Neuronal stem cell (in vitro differentiated cells): ENCODE data around the gene PTPN18.

Experiments
- DNase-seq: peaks from one replicate; pipeline ENCODE4 v3.0.0-alpha.2; 2013; ENCODE audit warnings: low spot score
- H2AFZ ChIP-seq: one replicate; pipeline ENCODE4 v1.6.1; 2013; ENCODE audit warnings: mild to moderate bottlenecking, low read length, inconsistent platforms
- H2AK5ac ChIP-seq: 2 replicates; pipeline ENCODE4 v1.6.1; 2013; ENCODE audit warnings: low read depth, mild to moderate bottlenecking, inconsistent platforms, low read length, moderate library complexity, mixed read lengths
- H2BK120ac ChIP-seq: 2 replicates; pipeline ENCODE4 v1.6.1; 2013; ENCODE audit warnings: low read depth, mild to moderate bottlenecking, inconsistent platforms, low read length, moderate library complexity, mixed read lengths
- H2BK12ac ChIP-seq: one replicate; pipeline ENCODE4 v1.6.1; 2013; ENCODE audit warnings: low read length, inconsistent platforms
- H2BK15ac ChIP-seq: 2 replicates; pipeline ENCODE4 v1.6.1; 2013; ENCODE audit warnings: mild to moderate bottlenecking, low read length, inconsistent platforms, mixed read lengths
- H2BK5ac ChIP-seq: one replicate; pipeline ENCODE4 v1.6.1; 2013; ENCODE audit warnings: inconsistent platforms, mild to moderate bottlenecking, low read length, moderate library complexity
- H3K14ac ChIP-seq: one replicate; pipeline ENCODE4 v1.6.1; 2013; ENCODE audit warnings: low read length, inconsistent platforms
- H3K18ac ChIP-seq: 2 replicates; pipeline ENCODE4 v1.6.1; 2013; ENCODE audit warnings: low read length, inconsistent platforms
- H3K23ac ChIP-seq: 2 replicates; pipeline ENCODE4 v1.6.1; 2013; ENCODE audit warnings: low read depth, mild to moderate bottlenecking, mixed read lengths, low read length, inconsistent platforms; ENCODE audit not compliant: poor library complexity
- H3K27ac ChIP-seq: replicated peaks from 3 replicates; pipeline ENCODE4 v1.5.1; 2013; ENCODE audit warnings: low read length, inconsistent platforms
- H3K27me3 ChIP-seq, 3 experiments: 2 replicates each; pipeline ENCODE4 v1.6.1; 2013; ENCODE audit warnings: low read length in 3 of 3, mild to moderate bottlenecking in 2 of 3, inconsistent platforms in 1 of 3, low read depth in 1 of 3, mixed read lengths in 1 of 3, moderate library complexity in 1 of 3; ENCODE audit not compliant: control insufficient read depth in 3 of 3, insufficient read depth in 3 of 3
- H3K36me3 ChIP-seq, 2 donors: replicated peaks in 1 of 2; 2 replicates each; pipeline ENCODE4 v1.6.1; 2013; ENCODE audit warnings: low read length in 2 of 2; ENCODE audit not compliant: control insufficient read depth in 2 of 2, insufficient read depth in 2 of 2
- H3K4ac ChIP-seq: 2 replicates; pipeline ENCODE4 v1.6.1; 2013; ENCODE audit warnings: inconsistent platforms, mild to moderate bottlenecking, low read length, moderate library complexity
- H3K4me1 ChIP-seq, 2 donors: 1 replicate in 1 of 2; 2 replicates in 1 of 2; pipeline ENCODE4 v1.6.1; 2013; ENCODE audit warnings: low read length in 2 of 2, low read depth in 1 of 2; ENCODE audit not compliant: control insufficient read depth in 2 of 2, insufficient read depth in 1 of 2
- H3K4me2 ChIP-seq: one replicate; pipeline ENCODE4 v1.6.1; 2013; ENCODE audit warnings: mild to moderate bottlenecking, low read length, inconsistent platforms; ENCODE audit not compliant: insufficient read depth, poor library complexity, severe bottlenecking
- H3K4me3 ChIP-seq, 2 donors: 2 replicates each; pipeline ENCODE4 v1.5.1; 2013; ENCODE audit warnings: low read length in 2 of 2, mild to moderate bottlenecking in 2 of 2, inconsistent platforms in 1 of 2, moderate library complexity in 1 of 2
- H3K79me1 ChIP-seq: one replicate; pipeline ENCODE4 v1.6.1; 2013; ENCODE audit warnings: low read depth, mild to moderate bottlenecking, inconsistent platforms, low read length, moderate library complexity
- H3K9ac ChIP-seq: one replicate; pipeline ENCODE4 v1.6.1; 2013; ENCODE audit warnings: mild to moderate bottlenecking, low read depth, low read length, inconsistent platforms; ENCODE audit not compliant: poor library complexity
- H3K9me3 ChIP-seq, 2 donors: replicated peaks in 1 of 2; 2 replicates each; pipeline versions ENCODE3 to v1.6.1; 2013; ENCODE audit warnings: low read length in 2 of 2, mild to moderate bottlenecking in 2 of 2, inconsistent platforms in 1 of 2, low read depth in 1 of 2, mixed read lengths in 1 of 2, moderate library complexity in 1 of 2; ENCODE audit not compliant: control insufficient read depth in 2 of 2, insufficient read depth in 1 of 2
- H4K8ac ChIP-seq: one replicate; pipeline ENCODE4 v1.6.1; 2013; ENCODE audit warnings: low read depth, mild to moderate bottlenecking, inconsistent platforms, low read length, moderate library complexity
- H4K91ac ChIP-seq: one replicate; pipeline ENCODE4 v1.6.1; 2013; ENCODE audit warnings: low read length, low read depth, mild to moderate bottlenecking, inconsistent platforms; ENCODE audit not compliant: poor library complexity
- WGBS, 2 donors: extraction: QIAGEN DNeasy Blood & Tissue Kit; methylation state at CpG; one replicate each; pipeline ENCODE4 v1.1.7; 2013; ENCODE audit warnings: missing lambda C conversion rate in 2 of 2, mixed read lengths in 1 of 2; ENCODE audit not compliant: insufficient read length in 2 of 2, insufficient replicate concordance in 1 of 2; ENCODE audit errors: extremely low coverage in 2 of 2; 5-methylcytosine and 5-hydroxymethylcytosine counted together

The PTPN18 gene

DNA sequence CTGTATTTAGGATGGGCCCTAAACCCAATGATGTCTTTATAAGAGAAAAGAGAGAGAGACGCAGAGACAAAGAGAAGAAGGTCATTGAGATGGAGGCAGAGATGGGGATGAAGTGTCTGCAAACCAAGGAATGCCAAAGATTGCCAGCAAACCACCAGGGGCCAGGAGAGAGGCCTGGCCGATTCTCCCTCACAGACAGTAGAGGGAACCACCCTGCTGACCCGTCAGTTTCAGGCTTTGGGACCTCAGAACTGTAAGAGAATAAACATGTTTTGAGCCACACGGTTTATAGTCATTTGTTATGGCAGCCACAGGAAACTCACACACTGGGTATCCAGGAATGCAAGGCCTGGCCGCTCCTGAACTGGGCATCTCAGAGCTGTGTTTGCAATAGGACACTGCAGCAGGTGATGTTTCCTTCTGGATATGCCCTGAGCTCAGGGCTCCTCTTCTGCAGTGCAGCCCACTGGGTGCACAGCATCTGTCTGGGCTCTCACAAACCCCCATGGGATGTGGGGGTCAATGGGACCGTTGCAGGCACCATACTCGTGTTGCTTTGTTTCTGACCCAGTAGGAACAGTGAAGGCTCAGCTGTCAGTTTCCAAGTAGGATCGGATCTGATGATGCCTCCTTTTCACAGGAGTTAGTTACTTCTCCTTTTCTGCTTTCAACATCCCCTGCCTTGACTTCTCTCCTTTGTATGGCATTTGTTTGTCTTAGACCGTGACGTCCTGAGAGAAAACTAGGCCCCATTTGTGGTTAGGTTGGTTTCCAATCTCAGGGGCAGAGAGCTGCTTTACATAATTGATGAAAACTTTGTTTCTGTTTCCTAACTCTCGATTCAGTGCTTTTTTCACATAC is 20.8 kb downstream of the PTPN18 start:
- Histone ChIP-seq H3K27ac (no peak overlapping the region), H2BK120ac (no peak overlapping the region), H2BK15ac (no peak overlapping the region), H4K8ac (no peak overlapping the region), H3K23ac (no peak overlapping the region), H2BK5ac (no peak overlapping the region), H2AK5ac (no peak overlapping the region), H3K4ac (no peak overlapping the region), H3K9ac (no peak overlapping the region), H4K91ac (no peak overlapping the region), H3K14ac (no peak overlapping the region), H3K4me2 (no peak overlapping the region), H2BK12ac (no peak overlapping the region), H3K4me1 (peaks cover 2 to 3% of the 10 kb centered on the region in 2 donors), H3K9me3 (no peaks in the 10 kb centered on the region), H3K18ac (no peak overlapping the region), H3K79me1 (no peaks in the 10 kb centered on the region), H2AFZ (no peak overlapping the region), H3K27me3 (no peaks in the 10 kb centered on the region), H3K4me3 (no peak overlapping the region), H3K36me3 (no peaks in the 10 kb centered on the region)
- no peak for DNase-seq
- no CpG with 5 or more reads among the region's 11 CpGs for WGBS, 2 donors

DNA sequence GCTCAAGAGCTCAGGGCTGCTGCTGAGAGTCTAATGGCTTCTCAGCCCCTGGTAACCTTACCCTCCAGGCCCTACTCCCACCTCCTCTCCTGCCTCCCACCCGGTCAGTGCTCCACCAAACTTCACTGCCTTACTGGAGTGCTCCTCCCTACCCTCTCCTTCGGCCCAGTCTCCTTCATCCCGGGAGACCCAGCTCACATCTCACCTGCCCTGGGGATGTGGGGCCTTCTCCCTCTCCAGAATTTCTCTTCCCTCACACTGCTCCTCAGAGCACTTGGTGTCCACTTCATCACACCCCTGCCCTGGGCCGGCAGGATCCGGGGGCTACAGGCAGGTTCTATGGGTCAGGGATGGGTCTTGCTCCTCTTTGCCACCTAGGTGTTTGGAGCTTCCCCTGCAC is 21.6 kb downstream of the PTPN18 start:
- Histone ChIP-seq H3K9me3 (no peaks in the 10 kb centered on the region), H3K4me2 (no peak overlapping the region), H3K23ac (no peak overlapping the region), H2BK12ac (no peak overlapping the region), H4K8ac (no peak overlapping the region), H3K14ac (no peak overlapping the region), H3K79me1 (no peaks in the 10 kb centered on the region), H3K36me3 (no peaks in the 10 kb centered on the region), H3K4ac (no peak overlapping the region), H2AK5ac (no peak overlapping the region), H2BK5ac (no peak overlapping the region), H2BK15ac (no peak overlapping the region), H3K18ac (no peak overlapping the region), H2BK120ac (no peak overlapping the region), H2AFZ (no peak overlapping the region), H3K27ac (no peak overlapping the region), H3K4me1 (peaks cover 2 to 3% of the 10 kb centered on the region in 2 donors), H3K4me3 (no peak overlapping the region), H4K91ac (no peak overlapping the region), H3K9ac (no peak overlapping the region), H3K27me3 (no peaks in the 10 kb centered on the region)
- no CpG with 5 or more reads among the region's 5 CpGs for WGBS, 2 donors
- no peak for DNase-seq

DNA sequence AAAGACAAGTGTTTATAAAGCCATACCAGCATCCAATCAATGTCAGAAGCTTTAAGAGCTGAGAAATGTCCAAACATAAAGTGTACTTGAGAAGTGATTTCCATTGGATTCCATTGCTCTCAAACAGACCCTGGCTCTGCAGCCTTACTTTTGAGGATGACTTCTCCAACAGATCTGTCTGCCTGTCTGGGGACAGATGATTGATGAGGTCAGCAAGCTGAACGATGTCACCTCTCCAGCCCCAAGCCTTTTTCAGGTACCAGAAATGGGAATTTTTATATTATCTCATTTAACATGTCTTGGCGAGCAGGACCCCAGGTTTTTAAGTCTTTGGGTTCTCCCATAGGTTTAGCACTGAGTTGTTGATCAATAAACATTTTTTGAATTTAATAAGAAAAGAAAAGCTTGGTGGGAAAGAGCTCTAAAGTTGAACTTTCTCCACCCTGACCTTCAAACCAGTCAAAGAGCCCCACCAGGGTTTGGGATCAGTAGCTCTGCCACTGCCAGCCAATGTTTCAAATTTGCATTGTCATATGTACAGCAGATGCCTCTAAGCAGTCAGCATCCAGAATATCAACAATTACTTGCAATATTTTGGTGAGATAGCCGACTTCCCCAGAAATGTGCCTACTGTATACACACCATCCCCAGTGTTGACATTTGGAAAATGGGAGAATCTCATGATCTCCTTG is 22.5 kb downstream of the PTPN18 start:
- H3K14ac ChIP-seq: no peak overlapping the region
- no peak for DNase-seq
- H3K4ac ChIP-seq: no peak overlapping the region
- no peak overlapping the region for H2AFZ ChIP-seq
- no peaks in the 10 kb centered on the region for H3K9me3 ChIP-seq
- no CpG with 5 or more reads among the region's 3 CpGs for WGBS, 2 donors
- no peak overlapping the region for H2BK120ac ChIP-seq
- no peak overlapping the region for H2BK5ac ChIP-seq
- no peak overlapping the region for H3K27ac ChIP-seq
- H2BK15ac ChIP-seq: no peak overlapping the region
- no peaks in the 10 kb centered on the region for H3K27me3 ChIP-seq
- no peak overlapping the region for H4K91ac ChIP-seq
- no peaks in the 10 kb centered on the region for H3K36me3 ChIP-seq
- no peak overlapping the region for H2BK12ac ChIP-seq
- no peak overlapping the region for H4K8ac ChIP-seq
- no peak overlapping the region for H3K18ac ChIP-seq
- H3K9ac ChIP-seq: no peak overlapping the region
- no peaks in the 10 kb centered on the region for H3K4me1 ChIP-seq
- H3K4me2 ChIP-seq: no peak overlapping the region
- H3K4me3 ChIP-seq: no peak overlapping the region
- H3K23ac ChIP-seq: no peak overlapping the region
- no peak overlapping the region for H2AK5ac ChIP-seq
- no peaks in the 10 kb centered on the region for H3K79me1 ChIP-seq

DNA sequence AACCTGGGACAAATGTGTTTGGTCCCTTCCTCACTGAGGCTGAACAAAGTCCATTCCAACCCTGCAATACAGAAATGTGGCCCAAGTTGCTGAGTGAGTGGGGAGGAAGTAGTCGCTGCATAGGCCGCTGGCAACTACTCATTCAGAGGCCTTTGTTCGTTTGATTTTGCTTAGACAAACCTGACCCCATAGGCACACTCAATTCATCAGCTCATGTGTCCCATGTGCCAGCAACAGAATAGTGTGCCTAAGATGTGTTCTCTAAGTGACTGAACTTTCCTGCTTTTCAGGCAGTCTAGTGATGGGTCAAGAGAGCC is 23.0 kb downstream of the PTPN18 start:
- H2BK5ac ChIP-seq: no peak overlapping the region
- no peaks in the 10 kb centered on the region for H3K9me3 ChIP-seq
- no peaks in the 10 kb centered on the region for H3K36me3 ChIP-seq
- H3K4ac ChIP-seq: no peak overlapping the region
- no CpG with 5 or more reads among the region's 3 CpGs for WGBS, 2 donors
- no peak overlapping the region for H3K9ac ChIP-seq
- H2AK5ac ChIP-seq: no peak overlapping the region
- no peak overlapping the region for H4K91ac ChIP-seq
- no peak for DNase-seq
- no peaks in the 10 kb centered on the region for H3K27me3 ChIP-seq
- H2BK12ac ChIP-seq: no peak overlapping the region
- no peak overlapping the region for H3K27ac ChIP-seq
- no peak overlapping the region for H3K18ac ChIP-seq
- H2BK120ac ChIP-seq: no peak overlapping the region
- no peak overlapping the region for H3K4me3 ChIP-seq
- H3K4me2 ChIP-seq: no peak overlapping the region
- no peak overlapping the region for H3K14ac ChIP-seq
- no peak overlapping the region for H3K23ac ChIP-seq
- no peak overlapping the region for H2BK15ac ChIP-seq
- no peak overlapping the region for H4K8ac ChIP-seq
- no peaks in the 10 kb centered on the region for H3K79me1 ChIP-seq
- no peaks in the 10 kb centered on the region for H3K4me1 ChIP-seq
- no peak overlapping the region for H2AFZ ChIP-seq
